ENCODE results near the gene NAA20.
A peak's percentile ranks its signal among the peaks of the same experiment; 100 is the strongest.

The NAA20 gene

GRCh38 chr20:20052074-20052970 is 35.2 kb downstream of the NAA20 start, which contains the start of the genes CFAP61 and CRNKL1:
Gene CFAP61, plus strand, starts transcription at chr20:20052532. Its CDS starts 4,122 bp downstream, at chr20:20056654.
Gene CRNKL1, minus strand, starts transcription at chr20:20052466. Its CDS starts 124 bp downstream, at chr20:20052342.
- ChIA-PET POLR2A (no interaction called here), CTCF (interaction anchor here (0.9 to 3.2 kb wide), 10 partner anchors 9 to 1183 kb away, joined by 3 to 17 read pairs (median 4); partner anchors contain the start of gene NAA20)
- no peak for TF ChIP-seq CTCF (IDR thresholded peaks at IDR 0.05; ENCODE audit: control extremely low read depth, extremely low read depth, low read depth, missing control alignments)
- DNase-seq (ENCODE audit: extremely low spot score), result peak; percentile 95

GRCh38 chr20:20060234-20060998 is 43.3 kb downstream of the NAA20 start:
- no peak for TF ChIP-seq CTCF (IDR thresholded peaks at IDR 0.05; ENCODE audit: control extremely low read depth, extremely low read depth, low read depth, missing control alignments)
- DNase-seq (ENCODE audit: extremely low spot score), result no peak
- CTCF ChIA-PET, result no interaction called here
- POLR2A ChIA-PET, result no interaction called here

GRCh38 chr20:20063941-20064702 is 47.0 kb downstream of the NAA20 start:
- DNase-seq (ENCODE audit: extremely low spot score), result no peak
- ChIA-PET CTCF (no interaction called here), POLR2A (no interaction called here)
- no peak for TF ChIP-seq CTCF (IDR thresholded peaks at IDR 0.05; ENCODE audit: control extremely low read depth, extremely low read depth, low read depth, missing control alignments)

- ChIA-PET POLR2A (no interaction called here), CTCF (no interaction called here)
- TF ChIP-seq CTCF (IDR thresholded peaks at IDR 0.05; ENCODE audit: control extremely low read depth, extremely low read depth, low read depth, missing control alignments), result no peak
- DNase-seq (ENCODE audit: extremely low spot score), result no peak
Measured at GRCh38 chr20:20065361-20065760, 48.2 kb downstream of the NAA20 start.

- no peak for TF ChIP-seq CTCF (IDR thresholded peaks at IDR 0.05; ENCODE audit: control extremely low read depth, extremely low read depth, low read depth, missing control alignments)
- ChIA-PET POLR2A (no interaction called here), CTCF (interaction anchor here (0.7 to 5.8 kb wide), 3 partner anchors 13 to 652 kb away, joined by 3 to 23 read pairs (median 5); no protein-coding TSS in a partner anchor)
- DNase-seq (ENCODE audit: extremely low spot score), result no peak
Measured at GRCh38 chr20:20070871-20071726, 53.9 kb downstream of the NAA20 start.

All from GM10248 (cell line).